ENCODE data around the gene DOK5. TPM values are rescaled to one million over a fixed set of nuclear protein-coding genes. Genes with fewer than 3 reads are reported as not detected.

Gene DOK5
- total RNA-seq, 2 experiments from 2014 or later: not detected

GRCh38 chr20:54497931-54498718, 22.7 kb downstream of the DOK5 start:
- ChIA-PET POLR2A (interaction anchor here (1.2 kb wide), 1 partner anchor 25 kb away, joined by 4 read pairs; no protein-coding TSS in a partner anchor), CTCF (ENCODE audit: unreplicated experiment) (no interaction called here)
- no TSS peak for BruUV-seq (replicated peaks)
- TF ChIP-seq EZH2phosphoT487 (IDR thresholded peaks at IDR 0.05; ENCODE audit: borderline replicate concordance, low read depth, low read length) (no peak), CTCF (conservative IDR thresholded peaks at IDR 0.05; ENCODE audit: low read length) (no peak)
- Histone ChIP-seq H4K20me1 (ENCODE audit: insufficient read depth, low read length) (no peaks in the 10 kb centered on the region), H3K9me2 (ENCODE audit: insufficient read depth, low read length) (no peaks in the 10 kb centered on the region), H3K4me3 (ENCODE audit: low read depth, low read length, poor library complexity, severe bottlenecking) (no peak overlapping the region), H3K4me2 (ENCODE audit: low read length) (no peak overlapping the region), H3K79me2 (ENCODE audit: insufficient read depth, low read depth, low read length) (no peaks in the 10 kb centered on the region), H2AFZ (ENCODE audit: low read length) (no peak overlapping the region), H3K4me1 (ENCODE audit: insufficient read depth, low read length, poor library complexity, severe bottlenecking) (no peaks in the 10 kb centered on the region), H3K27ac (ENCODE audit: low read depth, low read length, poor library complexity, severe bottlenecking) (no peak overlapping the region), H3K9me3 (ENCODE audit: low read length) (no peaks in the 10 kb centered on the region), H3K36me3 (ENCODE audit: insufficient read depth, low read length) (no peaks in the 10 kb centered on the region)
- intact Hi-C loops (cut with micrococcal nuclease; ENCODE audit: unreplicated experiment): no loop called here
- no peak for DNase-seq (ENCODE audit: low spot score)

GRCh38 chr20:54499111-54499510, 23.7 kb downstream of the DOK5 start:
- Histone ChIP-seq H4K20me1 (ENCODE audit: insufficient read depth, low read length) (no peaks in the 10 kb centered on the region), H3K9me3 (ENCODE audit: low read length) (no peaks in the 10 kb centered on the region), H3K4me1 (ENCODE audit: insufficient read depth, low read length, poor library complexity, severe bottlenecking) (no peaks in the 10 kb centered on the region), H3K27ac (ENCODE audit: low read depth, low read length, poor library complexity, severe bottlenecking) (no peak overlapping the region), H3K36me3 (ENCODE audit: insufficient read depth, low read length) (no peaks in the 10 kb centered on the region), H3K79me2 (ENCODE audit: insufficient read depth, low read depth, low read length) (no peaks in the 10 kb centered on the region), H3K4me2 (ENCODE audit: low read length) (no peak overlapping the region), H3K4me3 (ENCODE audit: low read depth, low read length, poor library complexity, severe bottlenecking) (no peak overlapping the region), H2AFZ (ENCODE audit: low read length) (no peak overlapping the region), H3K9me2 (ENCODE audit: insufficient read depth, low read length) (no peaks in the 10 kb centered on the region)
- DNase-seq (ENCODE audit: low spot score): no peak
- POLR2A ChIA-PET: interaction anchor here (1.2 kb wide), 1 partner anchor 24 kb away, joined by 4 read pairs; no protein-coding TSS in a partner anchor
- intact Hi-C loops (cut with micrococcal nuclease; ENCODE audit: unreplicated experiment): no loop called here
- TF ChIP-seq EZH2phosphoT487 (IDR thresholded peaks at IDR 0.05; ENCODE audit: borderline replicate concordance, low read depth, low read length) (no peak), CTCF (conservative IDR thresholded peaks at IDR 0.05; ENCODE audit: low read length) (no peak)
- CTCF ChIA-PET (ENCODE audit: unreplicated experiment): no interaction called here
- BruUV-seq (replicated peaks): no TSS peak

- intact Hi-C loops (cut with micrococcal nuclease; ENCODE audit: unreplicated experiment): no loop called here
- no peak overlapping the region for H3K4me3 ChIP-seq (ENCODE audit: low read depth, low read length, poor library complexity, severe bottlenecking)
- H3K4me2 ChIP-seq (ENCODE audit: low read length): no peak overlapping the region
- ChIA-PET POLR2A (no interaction called here), CTCF (ENCODE audit: unreplicated experiment) (no interaction called here)
- H4K20me1 ChIP-seq (ENCODE audit: insufficient read depth, low read length): no peaks in the 10 kb centered on the region
- no peaks in the 10 kb centered on the region for H3K4me1 ChIP-seq (ENCODE audit: insufficient read depth, low read length, poor library complexity, severe bottlenecking)
- no peak for DNase-seq (ENCODE audit: low spot score)
- H3K79me2 ChIP-seq (ENCODE audit: insufficient read depth, low read depth, low read length): no peaks in the 10 kb centered on the region
- H2AFZ ChIP-seq (ENCODE audit: low read length): no peak overlapping the region
- no peak overlapping the region for H3K27ac ChIP-seq (ENCODE audit: low read depth, low read length, poor library complexity, severe bottlenecking)
- no peak for TF ChIP-seq EZH2phosphoT487 (IDR thresholded peaks at IDR 0.05; ENCODE audit: borderline replicate concordance, low read depth, low read length)
- TF ChIP-seq CTCF (conservative IDR thresholded peaks at IDR 0.05; ENCODE audit: low read length): no peak
- no peaks in the 10 kb centered on the region for H3K9me3 ChIP-seq (ENCODE audit: low read length)
- BruUV-seq (replicated peaks): no TSS peak
- H3K9me2 ChIP-seq (ENCODE audit: insufficient read depth, low read length): no peaks in the 10 kb centered on the region
- H3K36me3 ChIP-seq (ENCODE audit: insufficient read depth, low read length): no peaks in the 10 kb centered on the region
These were observed 26.8 kb downstream of the DOK5 start for GRCh38 chr20:54502179-54502578.

Data from OCI-LY7 (cell line).